ENCODE measurements around the gene LETMD1. TPM values are rescaled to one million over a fixed set of nuclear protein-coding genes. Genes with fewer than 3 reads are reported as not detected.
"Not testable (repeated sequence)": the region's sequence is repeated elsewhere in the genome, so short reads cannot be mapped to it uniquely, and the experiment has no call there.

Gene LETMD1
- total RNA-seq, 2 experiments from 2014 or later, result 88.7 to 89.0 TPM

- H3K4me3 Mint-ChIP-seq, result no peak overlapping the region
- peaks cover 19% of the 10 kb centered on the region for H3K36me3 Mint-ChIP-seq (ENCODE audit: low read depth)
- no peak for DNase-seq
- intact Hi-C loops (cut with micrococcal nuclease), result no loop called here
- H3K27me3 Mint-ChIP-seq (ENCODE audit: low read depth), result no peaks in the 10 kb centered on the region
- CTCF ChIA-PET, result interaction anchor here (0.6 to 1.3 kb wide), 4 partner anchors 14 to 434 kb away, joined by 3 to 4 read pairs (median 3); no protein-coding TSS in a partner anchor
- no peaks in the 10 kb centered on the region for H3K4me1 Mint-ChIP-seq (ENCODE audit: low read depth)
- H3K27ac Mint-ChIP-seq, result peak overlapping the region; percentile 59
- H3K9me3 Mint-ChIP-seq, result no peaks in the 10 kb centered on the region
Observed at GRCh38 chr12:51062631-51063397, 14.7 kb downstream of the LETMD1 start.

DNA sequence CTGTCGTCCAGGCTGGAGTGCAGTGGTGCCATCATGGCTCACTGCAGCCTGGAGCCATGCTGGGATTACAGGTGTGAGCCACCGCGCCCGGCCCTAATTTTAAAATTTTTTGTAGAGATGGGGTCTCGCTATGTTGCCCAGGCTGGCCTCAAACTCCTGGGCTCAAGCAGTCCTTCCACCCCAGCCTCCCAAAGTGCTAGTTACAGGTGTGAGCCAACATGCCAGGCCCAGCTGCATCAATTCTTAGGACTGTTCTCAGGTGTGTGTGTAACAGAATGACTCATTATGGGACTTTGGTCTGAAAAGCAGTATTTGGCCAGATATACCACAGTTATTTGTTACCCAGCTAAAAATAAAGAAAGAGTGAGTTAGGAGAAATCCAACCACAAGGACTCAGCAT is 17.4 kb downstream of the LETMD1 start:
- Mint-ChIP-seq H3K27me3 (ENCODE audit: low read depth) (no peaks in the 10 kb centered on the region), H3K4me1 (ENCODE audit: low read depth) (peaks cover 2% of the 10 kb centered on the region), H3K27ac (no peak overlapping the region), H3K36me3 (ENCODE audit: low read depth) (peaks cover 9% of the 10 kb centered on the region), H3K9me3 (no peaks in the 10 kb centered on the region), H3K4me3 (no peak overlapping the region)
- intact Hi-C loops (cut with micrococcal nuclease), result no loop called here
- no peak for DNase-seq
- CTCF ChIA-PET, result no interaction called here

- Mint-ChIP-seq H3K27ac (no peak overlapping the region), H3K27me3 (ENCODE audit: low read depth) (no peaks in the 10 kb centered on the region), H3K4me1 (ENCODE audit: low read depth) (peaks cover 2% of the 10 kb centered on the region), H3K36me3 (ENCODE audit: low read depth) (peaks cover 12% of the 10 kb centered on the region), H3K4me3 (no peak overlapping the region), H3K9me3 (no peaks in the 10 kb centered on the region)
- CTCF ChIA-PET, result interaction anchor here (1.2 kb wide), 1 partner anchor 9 kb away, joined by 3 read pairs; no protein-coding TSS in a partner anchor
- DNase-seq, result no peak
- intact Hi-C loops (cut with micrococcal nuclease), result no loop called here
Observed at GRCh38 chr12:51067229-51067628, 19.1 kb downstream of the LETMD1 start.

GRCh38 chr12:51067771-51068170 is 19.6 kb downstream of the LETMD1 start:
- H3K27ac Mint-ChIP-seq, result no peak overlapping the region
- H3K36me3 Mint-ChIP-seq (ENCODE audit: low read depth), result peaks cover 12% of the 10 kb centered on the region
- peaks cover 2% of the 10 kb centered on the region for H3K4me1 Mint-ChIP-seq (ENCODE audit: low read depth)
- H3K4me3 Mint-ChIP-seq, result no peak overlapping the region
- H3K9me3 Mint-ChIP-seq, result no peaks in the 10 kb centered on the region
- intact Hi-C loops (cut with micrococcal nuclease), result no loop called here
- no peaks in the 10 kb centered on the region for H3K27me3 Mint-ChIP-seq (ENCODE audit: low read depth)
- DNase-seq, result no peak
- CTCF ChIA-PET, result interaction anchor here (1.2 kb wide), 1 partner anchor 9 kb away, joined by 3 read pairs; no protein-coding TSS in a partner anchor

DNA sequence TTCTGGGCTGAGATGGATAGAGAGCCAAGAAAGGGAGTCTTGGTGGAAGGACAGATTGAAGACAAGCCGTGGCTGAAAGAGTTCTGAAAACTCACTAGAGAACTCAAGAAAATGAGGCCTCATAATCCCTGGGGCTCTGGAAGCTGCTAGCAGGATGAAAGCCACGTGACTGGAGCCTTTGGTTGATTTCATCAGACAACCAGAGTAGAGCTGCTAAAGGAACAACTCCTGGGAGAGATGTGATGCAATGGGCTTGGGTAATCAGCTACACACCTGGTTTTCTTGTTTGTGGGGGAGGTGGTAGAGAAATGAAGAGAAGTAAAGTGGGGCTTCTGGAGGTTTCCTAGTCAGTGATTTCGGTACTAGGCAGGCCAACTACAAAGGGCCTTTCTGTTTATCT is 21.9 kb downstream of the LETMD1 start:
- Mint-ChIP-seq H3K9me3 (no peaks in the 10 kb centered on the region), H3K4me1 (ENCODE audit: low read depth) (peaks cover 2% of the 10 kb centered on the region), H3K4me3 (no peak overlapping the region), H3K36me3 (ENCODE audit: low read depth) (peaks cover 17% of the 10 kb centered on the region), H3K27ac (peak overlapping the region; percentile 60), H3K27me3 (ENCODE audit: low read depth) (no peaks in the 10 kb centered on the region)
- intact Hi-C loops (cut with micrococcal nuclease), result no loop called here
- CTCF ChIA-PET, result interaction anchor here (0.6 kb wide), 1 partner anchor 126 kb away, joined by 3 read pairs; no protein-coding TSS in a partner anchor
- DNase-seq, result no peak

DNA sequence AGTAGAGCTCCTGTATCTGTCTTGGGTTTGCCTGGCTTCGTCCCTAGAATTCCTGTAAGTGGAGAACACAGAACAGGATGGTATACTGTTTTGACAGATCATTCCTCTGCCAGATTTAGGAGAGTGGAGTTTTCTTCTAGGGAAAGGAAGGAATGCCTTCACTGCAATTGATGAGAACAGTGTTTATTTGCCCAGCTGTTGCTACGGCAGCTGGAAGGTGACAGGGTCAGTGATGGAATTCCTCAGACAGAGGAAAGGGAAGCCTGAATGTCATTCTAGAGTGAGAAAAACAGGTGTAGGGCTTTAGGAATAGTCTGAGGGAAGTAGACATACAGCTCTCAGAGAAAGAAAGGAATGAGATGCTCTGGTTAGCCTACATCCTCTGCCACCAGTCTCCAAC is 23.5 kb downstream of the LETMD1 start:
- intact Hi-C loops (cut with micrococcal nuclease), result no loop called here
- peaks cover 15% of the 10 kb centered on the region for H3K36me3 Mint-ChIP-seq (ENCODE audit: low read depth)
- no peak overlapping the region for H3K27ac Mint-ChIP-seq
- DNase-seq, result no peak
- H3K9me3 Mint-ChIP-seq, result no peaks in the 10 kb centered on the region
- H3K4me1 Mint-ChIP-seq (ENCODE audit: low read depth), result peaks cover 10% of the 10 kb centered on the region
- CTCF ChIA-PET, result interaction anchor here (1.0 kb wide), 1 partner anchor 11 kb away, joined by 3 read pairs; no protein-coding TSS in a partner anchor
- no peak overlapping the region for H3K4me3 Mint-ChIP-seq
- H3K27me3 Mint-ChIP-seq (ENCODE audit: low read depth), result no peaks in the 10 kb centered on the region

DNA sequence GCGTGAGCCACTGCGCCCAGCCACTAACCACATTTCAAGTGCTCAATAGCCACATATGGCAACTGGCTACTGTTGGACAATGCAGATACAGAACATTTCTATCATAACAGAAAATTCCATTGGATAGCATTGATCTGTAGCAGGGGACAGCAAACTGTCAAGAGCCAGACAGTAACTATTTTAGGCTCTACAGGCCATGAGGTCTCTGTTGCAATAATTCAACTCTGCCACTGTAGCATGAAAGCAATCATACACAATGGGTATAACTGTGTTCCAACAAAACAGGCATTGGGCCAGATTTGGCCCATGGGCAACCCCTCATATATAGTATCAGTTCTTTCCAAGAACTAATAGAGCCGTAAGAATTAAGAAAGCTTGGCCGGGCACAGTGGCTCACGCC is 27.3 kb downstream of the LETMD1 start:
- peaks cover 13% of the 10 kb centered on the region for H3K4me1 Mint-ChIP-seq (ENCODE audit: low read depth)
- no peak overlapping the region for H3K27ac Mint-ChIP-seq
- H3K27me3 Mint-ChIP-seq (ENCODE audit: low read depth), result no peaks in the 10 kb centered on the region
- CTCF ChIA-PET, result interaction anchor here (1.2 to 1.7 kb wide), 2 partner anchors 11 to 14 kb away, joined by 3 to 5 read pairs; no protein-coding TSS in a partner anchor
- peaks cover 12% of the 10 kb centered on the region for H3K36me3 Mint-ChIP-seq (ENCODE audit: low read depth)
- intact Hi-C loops (cut with micrococcal nuclease), result no loop called here
- H3K4me3 Mint-ChIP-seq, result no peak overlapping the region
- no peak for DNase-seq
- no peaks in the 10 kb centered on the region for H3K9me3 Mint-ChIP-seq

DNA sequence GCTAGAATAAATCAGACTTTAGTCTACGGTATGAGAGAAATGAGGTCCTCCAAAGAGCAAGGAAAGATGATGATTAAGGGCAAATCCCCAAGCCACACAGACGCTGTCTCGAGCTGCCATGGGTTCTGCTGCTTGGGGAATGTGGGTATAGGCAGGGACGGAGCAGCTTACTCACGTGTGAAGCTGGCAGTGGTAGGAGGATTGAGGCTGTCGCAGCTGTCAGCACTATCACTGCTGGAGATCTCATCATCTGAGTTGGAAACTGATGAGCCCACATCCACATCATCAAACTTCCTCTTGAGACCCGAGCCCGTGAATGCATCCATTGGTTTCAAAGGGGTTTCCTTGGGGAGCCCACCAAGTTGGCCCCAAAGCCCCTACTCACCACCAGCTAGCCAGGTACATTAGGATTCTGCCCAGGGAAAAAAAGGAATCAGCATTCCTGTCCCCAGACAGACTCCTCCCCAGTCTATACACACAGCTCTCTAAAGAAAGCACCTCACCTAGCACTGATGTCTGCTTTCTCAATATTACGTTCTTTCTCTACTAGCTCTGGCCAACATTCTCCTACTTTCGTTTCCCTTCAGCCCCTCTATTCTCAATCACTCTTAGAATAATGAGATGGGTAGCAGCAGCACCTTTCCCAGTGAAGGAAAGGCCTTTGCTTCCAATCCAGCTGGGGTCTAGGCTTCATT is 28.3 kb downstream of the LETMD1 start:
- no peaks in the 10 kb centered on the region for H3K9me3 Mint-ChIP-seq
- CTCF ChIA-PET, result interaction anchor here (0.6 to 1.7 kb wide), 4 partner anchors 9 to 128 kb away, joined by 3 to 6 read pairs (median 4); no protein-coding TSS in a partner anchor
- intact Hi-C loops (cut with micrococcal nuclease), result no loop called here
- peaks cover 14% of the 10 kb centered on the region for H3K4me1 Mint-ChIP-seq (ENCODE audit: low read depth)
- H3K27ac Mint-ChIP-seq, result no peak overlapping the region
- H3K27me3 Mint-ChIP-seq (ENCODE audit: low read depth), result no peaks in the 10 kb centered on the region
- DNase-seq, result peak; percentile 37
- no peak overlapping the region for H3K4me3 Mint-ChIP-seq
- peaks cover 13% of the 10 kb centered on the region for H3K36me3 Mint-ChIP-seq (ENCODE audit: low read depth)

GRCh38 chr12:51077930-51078329 is 29.8 kb downstream of the LETMD1 start:
- Mint-ChIP-seq H3K9me3 (no peaks in the 10 kb centered on the region), H3K27me3 (ENCODE audit: low read depth) (no peaks in the 10 kb centered on the region), H3K4me1 (ENCODE audit: low read depth) (peaks cover 28% of the 10 kb centered on the region), H3K36me3 (ENCODE audit: low read depth) (peaks cover 10% of the 10 kb centered on the region), H3K4me3 (no peak overlapping the region), H3K27ac (no peak overlapping the region)
- DNase-seq, result no peak
- intact Hi-C loops (cut with micrococcal nuclease), result no loop called here
- CTCF ChIA-PET, result no interaction called here

- CTCF ChIA-PET, H3K9me3 Mint-ChIP-seq: not testable (repeated sequence)
- peaks cover 28% of the 10 kb centered on the region for H3K4me1 Mint-ChIP-seq (ENCODE audit: low read depth)
Observed at GRCh38 chr12:51078346-51078745, 30.2 kb downstream of the LETMD1 start.

DNA sequence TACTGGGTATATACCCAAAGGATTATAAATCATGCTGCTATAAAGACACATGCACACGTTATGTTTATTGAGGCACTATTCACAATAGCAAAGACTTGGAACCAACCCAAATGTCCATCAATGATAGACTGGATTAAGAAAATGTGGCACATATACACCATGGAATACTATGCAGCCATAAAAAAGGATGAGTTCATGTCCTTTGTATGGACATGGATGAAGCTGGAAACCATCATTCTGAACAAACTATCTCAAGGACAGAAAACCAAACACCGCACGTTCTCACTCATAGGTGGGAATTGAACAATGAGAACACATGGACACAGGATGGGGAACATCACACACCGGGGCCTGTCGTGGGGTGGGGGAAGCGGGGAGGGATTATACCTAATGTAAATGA is 30.7 kb downstream of the LETMD1 start:
- DNase-seq; H3K4me3 Mint-ChIP-seq; intact Hi-C loops (cut with micrococcal nuclease); H3K36me3 Mint-ChIP-seq (ENCODE audit: low read depth); CTCF ChIA-PET; H3K9me3 Mint-ChIP-seq; H3K27me3 Mint-ChIP-seq (ENCODE audit: low read depth); H3K27ac Mint-ChIP-seq: not testable (repeated sequence)
- peaks cover 32% of the 10 kb centered on the region for H3K4me1 Mint-ChIP-seq (ENCODE audit: low read depth)

More at GRCh38 chr12:51078346-51078745, 30.2 kb downstream of the LETMD1 start:
- H3K36me3 Mint-ChIP-seq (ENCODE audit: low read depth); DNase-seq; intact Hi-C loops (cut with micrococcal nuclease); H3K4me3 Mint-ChIP-seq; H3K27ac Mint-ChIP-seq; H3K27me3 Mint-ChIP-seq (ENCODE audit: low read depth): not testable (repeated sequence)

GRCh38 chr12:51080136-51080535 is 32.0 kb downstream of the LETMD1 start:
- no peak overlapping the region for H3K27ac Mint-ChIP-seq
- H3K4me3 Mint-ChIP-seq, result no peak overlapping the region
- CTCF ChIA-PET, result no interaction called here
- no peak for DNase-seq
- intact Hi-C loops (cut with micrococcal nuclease), result no loop called here
- peaks cover 32% of the 10 kb centered on the region for H3K4me1 Mint-ChIP-seq (ENCODE audit: low read depth)
- no peaks in the 10 kb centered on the region for H3K9me3 Mint-ChIP-seq
- peaks cover 5% of the 10 kb centered on the region for H3K36me3 Mint-ChIP-seq (ENCODE audit: low read depth)
- no peaks in the 10 kb centered on the region for H3K27me3 Mint-ChIP-seq (ENCODE audit: low read depth)
